Measurements from ENCODE around the gene DLGAP1. TPM values are rescaled to one million over a fixed set of nuclear protein-coding genes. Genes with fewer than 3 reads are reported as not detected.
"Not testable (repeated sequence)": the region's sequence is repeated elsewhere in the genome, so short reads cannot be mapped to it uniquely, and the experiment has no call there.

The DLGAP1 gene
- total RNA-seq, 1 donor from 2014 or later = 13.6 TPM

DNA sequence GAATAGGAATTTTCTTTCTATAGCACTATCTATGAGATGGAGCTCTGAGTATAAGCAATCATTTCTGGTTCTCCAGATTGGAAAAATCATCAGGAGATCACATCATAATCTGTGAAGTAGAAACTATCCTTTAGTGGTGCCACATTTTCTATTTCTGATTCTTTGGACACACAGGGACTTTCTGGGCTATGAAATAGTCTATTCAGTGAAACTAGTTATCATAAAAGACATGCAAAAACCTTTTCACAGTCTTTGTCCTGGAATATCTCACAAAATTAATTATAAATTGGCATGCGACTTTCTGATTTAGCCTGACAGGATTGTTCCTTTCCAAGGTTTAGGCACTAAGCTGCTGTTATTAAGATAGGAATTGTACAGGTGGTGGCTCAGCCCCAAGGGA, 428.6 kb downstream of the DLGAP1 start:
- Mint-ChIP-seq H3K36me3 (ENCODE audit: unreplicated experiment) (peaks cover 16% of the 10 kb centered on the region), H3K4me3 (ENCODE audit: unreplicated experiment) (no peak overlapping the region), H3K4me1 (ENCODE audit: low read depth, unreplicated experiment) (no peaks in the 10 kb centered on the region)

DNA sequence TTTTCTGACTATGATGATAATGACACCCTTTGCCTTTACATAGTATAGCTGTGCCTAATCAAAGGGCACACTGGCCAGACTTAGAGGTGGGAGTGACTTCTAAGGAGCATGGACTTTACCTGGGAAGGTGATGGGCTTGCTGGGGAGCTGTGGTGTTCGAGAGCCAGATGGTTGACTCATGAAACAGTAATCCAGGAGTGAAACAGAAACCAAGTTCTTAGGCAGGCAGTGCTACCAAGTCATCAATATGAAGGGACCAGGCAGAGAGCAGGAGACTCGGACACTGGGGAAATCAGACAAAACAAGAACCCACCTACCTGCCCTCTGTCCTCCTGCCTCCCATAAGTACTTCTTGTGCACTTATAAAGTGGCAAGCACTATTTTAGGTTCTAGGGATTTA, 430.4 kb downstream of the DLGAP1 start:
- no peaks in the 10 kb centered on the region for H3K9me3 Mint-ChIP-seq (ENCODE audit: unreplicated experiment)
- no peak overlapping the region for H3K4me3 Mint-ChIP-seq (ENCODE audit: unreplicated experiment)
- no peaks in the 10 kb centered on the region for H3K4me1 Mint-ChIP-seq (ENCODE audit: low read depth, unreplicated experiment)
- no peak overlapping the region for H3K27ac Mint-ChIP-seq (ENCODE audit: unreplicated experiment)
- peaks cover 16% of the 10 kb centered on the region for H3K36me3 Mint-ChIP-seq (ENCODE audit: unreplicated experiment)
- DNase-seq = no peak
- TF ChIP-seq, protein P1, sequence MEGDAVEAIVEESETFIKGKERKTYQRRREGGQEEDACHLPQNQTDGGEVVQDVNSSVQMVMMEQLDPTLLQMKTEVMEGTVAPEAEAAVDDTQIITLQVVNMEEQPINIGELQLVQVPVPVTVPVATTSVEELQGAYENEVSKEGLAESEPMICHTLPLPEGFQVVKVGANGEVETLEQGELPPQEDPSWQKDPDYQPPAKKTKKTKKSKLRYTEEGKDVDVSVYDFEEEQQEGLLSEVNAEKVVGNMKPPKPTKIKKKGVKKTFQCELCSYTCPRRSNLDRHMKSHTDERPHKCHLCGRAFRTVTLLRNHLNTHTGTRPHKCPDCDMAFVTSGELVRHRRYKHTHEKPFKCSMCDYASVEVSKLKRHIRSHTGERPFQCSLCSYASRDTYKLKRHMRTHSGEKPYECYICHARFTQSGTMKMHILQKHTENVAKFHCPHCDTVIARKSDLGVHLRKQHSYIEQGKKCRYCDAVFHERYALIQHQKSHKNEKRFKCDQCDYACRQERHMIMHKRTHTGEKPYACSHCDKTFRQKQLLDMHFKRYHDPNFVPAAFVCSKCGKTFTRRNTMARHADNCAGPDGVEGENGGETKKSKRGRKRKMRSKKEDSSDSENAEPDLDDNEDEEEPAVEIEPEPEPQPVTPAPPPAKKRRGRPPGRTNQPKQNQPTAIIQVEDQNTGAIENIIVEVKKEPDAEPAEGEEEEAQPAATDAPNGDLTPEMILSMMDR (IDR thresholded peaks at IDR 0.05; ENCODE audit: partially characterized antibody, unreplicated experiment) = no peak
- H3K27me3 Mint-ChIP-seq (ENCODE audit: unreplicated experiment) = no peaks in the 10 kb centered on the region

More for the DNA sequence above, 428.6 kb downstream of the DLGAP1 start:
- Mint-ChIP-seq H3K9me3 (ENCODE audit: unreplicated experiment) (no peaks in the 10 kb centered on the region), H3K27me3 (ENCODE audit: unreplicated experiment) (no peaks in the 10 kb centered on the region), H3K27ac (ENCODE audit: unreplicated experiment) (no peak overlapping the region)
- TF ChIP-seq, protein P1 (IDR thresholded peaks at IDR 0.05; ENCODE audit: partially characterized antibody, unreplicated experiment) = no peak
- no peak for DNase-seq

DNA sequence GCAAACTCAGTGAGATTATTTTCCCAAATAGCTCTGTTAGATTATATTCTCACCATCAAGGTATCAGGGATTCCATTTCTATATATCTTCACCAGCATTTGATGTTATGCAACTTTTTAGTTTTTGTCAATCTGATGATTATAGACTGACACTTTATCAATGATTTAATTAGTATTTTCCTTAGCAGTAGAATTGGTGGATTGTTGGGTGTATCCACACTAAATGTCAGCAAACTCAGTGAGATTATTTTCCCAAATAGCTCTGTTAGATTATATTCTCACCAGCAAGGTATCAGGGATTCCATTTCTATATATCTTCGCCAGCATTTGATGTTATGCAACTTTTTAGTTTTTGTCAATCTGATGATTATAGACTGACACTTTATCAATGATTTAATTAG, 432.4 kb downstream of the DLGAP1 start:
- H3K9me3 Mint-ChIP-seq (ENCODE audit: unreplicated experiment); DNase-seq; H3K27ac Mint-ChIP-seq (ENCODE audit: unreplicated experiment); H3K4me1 Mint-ChIP-seq (ENCODE audit: low read depth, unreplicated experiment); H3K27me3 Mint-ChIP-seq (ENCODE audit: unreplicated experiment); H3K4me3 Mint-ChIP-seq (ENCODE audit: unreplicated experiment): not testable (repeated sequence)
- peaks cover 16% of the 10 kb centered on the region for H3K36me3 Mint-ChIP-seq (ENCODE audit: unreplicated experiment)

DNA sequence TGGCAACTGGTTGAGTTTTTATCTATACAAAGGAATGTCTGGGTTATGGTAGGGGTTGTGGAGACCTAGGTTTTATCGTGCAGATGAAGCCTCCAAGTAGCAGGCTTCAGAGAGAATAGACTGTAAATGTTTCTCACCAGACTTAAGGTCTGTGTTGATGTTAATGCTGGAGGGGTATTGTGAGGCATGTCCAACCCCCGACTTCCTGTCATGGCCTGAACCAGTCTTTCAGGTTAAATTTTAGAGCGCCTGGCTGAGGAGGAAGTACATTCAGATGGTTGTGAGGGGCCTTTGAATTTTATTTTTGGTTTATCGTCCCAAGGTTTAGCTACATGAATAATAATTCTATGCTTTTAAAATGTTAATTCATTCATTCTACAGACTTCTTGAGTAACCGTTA, 435.1 kb downstream of the DLGAP1 start:
- Mint-ChIP-seq H3K4me3 (ENCODE audit: unreplicated experiment) (no peak overlapping the region), H3K9me3 (ENCODE audit: unreplicated experiment) (no peaks in the 10 kb centered on the region), H3K36me3 (ENCODE audit: unreplicated experiment) (peaks cover 16% of the 10 kb centered on the region), H3K27me3 (ENCODE audit: unreplicated experiment) (no peaks in the 10 kb centered on the region), H3K27ac (ENCODE audit: unreplicated experiment) (no peak overlapping the region), H3K4me1 (ENCODE audit: low read depth, unreplicated experiment) (no peaks in the 10 kb centered on the region)
- TF ChIP-seq, protein P1 (IDR thresholded peaks at IDR 0.05; ENCODE audit: partially characterized antibody, unreplicated experiment) = no peak
- DNase-seq = no peak

DNA sequence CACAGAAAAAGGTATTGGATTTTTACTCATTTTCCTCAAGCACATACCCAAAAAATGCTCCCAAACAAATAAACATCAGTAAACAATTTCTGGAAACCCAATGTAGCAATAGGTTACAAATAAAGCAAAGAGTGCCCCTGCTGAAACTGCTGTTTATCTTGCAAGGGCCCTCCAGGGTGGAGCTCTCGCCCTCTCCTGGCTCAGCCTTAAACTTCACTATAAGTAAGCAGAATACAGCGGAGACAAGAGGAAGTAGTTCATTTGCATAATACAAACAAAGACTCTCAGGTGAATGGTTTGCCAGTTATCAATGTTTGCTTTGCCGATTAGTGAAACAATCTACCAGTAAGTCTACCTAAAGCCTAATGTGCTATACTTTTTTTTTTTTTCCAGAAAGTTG, 437.6 kb downstream of the DLGAP1 start:
- TF ChIP-seq, protein P1 (IDR thresholded peaks at IDR 0.05; ENCODE audit: partially characterized antibody, unreplicated experiment) = no peak
- H3K27ac Mint-ChIP-seq (ENCODE audit: unreplicated experiment) = no peak overlapping the region
- H3K36me3 Mint-ChIP-seq (ENCODE audit: unreplicated experiment) = peaks cover 7% of the 10 kb centered on the region
- H3K27me3 Mint-ChIP-seq (ENCODE audit: unreplicated experiment) = no peaks in the 10 kb centered on the region
- H3K4me3 Mint-ChIP-seq (ENCODE audit: unreplicated experiment) = no peak overlapping the region
- no peaks in the 10 kb centered on the region for H3K9me3 Mint-ChIP-seq (ENCODE audit: unreplicated experiment)
- no peak for DNase-seq
- H3K4me1 Mint-ChIP-seq (ENCODE audit: low read depth, unreplicated experiment) = no peaks in the 10 kb centered on the region
